HepG2 (cell line): Measurements from ENCODE around the gene FGGY. TPM values are rescaled to one million over a fixed set of nuclear protein-coding genes. Genes with fewer than 3 reads are reported as not detected.

Source experiments
- CCDC6 ChIP-seq: sonication (generic); formaldehyde crosslinking; IDR thresholded peaks from 2 replicates; pipeline ENCODE4 v1.8.1; 2022; ENCODE audit warnings: mild to moderate bottlenecking, missing genetic modification reagents, moderate library complexity
- PBX3 ChIP-seq: sonication (generic); formaldehyde crosslinking; IDR thresholded peaks from 2 replicates; pipeline ENCODE4 v1.8.1; 2023; ENCODE audit warnings: missing genetic modification reagents, inconsistent platforms, borderline replicate concordance
- SP5 ChIP-seq: IDR thresholded peaks from 2 replicates; pipeline ENCODE4 v1.6.1; 2016; ENCODE audit warnings: low read depth, borderline replicate concordance
- ZBTB2 ChIP-seq: sonication (generic); formaldehyde crosslinking; IDR thresholded peaks from 2 replicates; pipeline ENCODE4 v1.8.0; 2022; ENCODE audit warnings: low read depth, missing genetic modification reagents
- ZBTB43 ChIP-seq: sonication (generic); formaldehyde crosslinking; conservative IDR thresholded peaks from 2 replicates; pipeline ENCODE4 v1.4.0; 2020; ENCODE audit warnings: missing genetic modification reagents
- ZNF20 ChIP-seq: sonication (generic); formaldehyde crosslinking; IDR thresholded peaks from 2 replicates; pipeline ENCODE4 v1.4.0; 2020; ENCODE audit warnings: mild to moderate bottlenecking, moderate library complexity, missing genetic modification reagents
- polyA plus RNA-seq, 8 experiments: library from polyadenylated mRNA; depleted of rRNA in 3 of 8; stranded (reverse) in 7 of 8; unstranded in 1 of 8; fragments of >200 nt; fragmentation: Illumina TruSeq in 4 of 8; extraction: Trizol in 4 of 8; gene quantifications; 2 replicates each; pipeline versions ENCODE4 v1.2.1 to v1.2.3, GENCODE V29; 2011 to 2016; ENCODE audit warnings: low read depth in 4 of 8, missing spikeins in 1 of 8, mixed read lengths in 1 of 8; ENCODE audit not compliant: insufficient read depth in 1 of 8
- total RNA-seq, 5 experiments: library from RNA; depleted of rRNA; stranded (reverse); fragments of >200 nt; fragmentation: Illumina TruSeq; extraction: Trizol; gene quantifications; 2 replicates each; pipeline ENCODE4 v1.2.3, GENCODE V29; 2016; ENCODE audit warnings: low read depth in 1 of 5
- TF ChIP-seq, protein P1 (sequence below): sonication (generic); formaldehyde crosslinking; IDR thresholded peaks from 2 replicates; pipeline ENCODE4 v1.4.0; 2020; ENCODE audit warnings: missing genetic modification reagents
- TF ChIP-seq, protein P2 (sequence below): IDR thresholded peaks from 2 replicates; pipeline ENCODE4 v1.6.1; 2016; ENCODE audit warnings: low read depth, missing genetic modification reagents, missing compliant biosample characterization
- TF ChIP-seq, protein P3 (sequence below): sonication (generic); formaldehyde crosslinking; IDR thresholded peaks from 2 replicates; pipeline ENCODE4 v1.4.0; 2020; ENCODE audit warnings: missing genetic modification reagents, borderline replicate concordance

Gene FGGY
- total and polyA plus RNA-seq, 2 of the 13 experiments (the other 11 are each of a cell fraction or from before 2014, with no cell fraction given), result 15.7 to 27.5 TPM

DNA sequence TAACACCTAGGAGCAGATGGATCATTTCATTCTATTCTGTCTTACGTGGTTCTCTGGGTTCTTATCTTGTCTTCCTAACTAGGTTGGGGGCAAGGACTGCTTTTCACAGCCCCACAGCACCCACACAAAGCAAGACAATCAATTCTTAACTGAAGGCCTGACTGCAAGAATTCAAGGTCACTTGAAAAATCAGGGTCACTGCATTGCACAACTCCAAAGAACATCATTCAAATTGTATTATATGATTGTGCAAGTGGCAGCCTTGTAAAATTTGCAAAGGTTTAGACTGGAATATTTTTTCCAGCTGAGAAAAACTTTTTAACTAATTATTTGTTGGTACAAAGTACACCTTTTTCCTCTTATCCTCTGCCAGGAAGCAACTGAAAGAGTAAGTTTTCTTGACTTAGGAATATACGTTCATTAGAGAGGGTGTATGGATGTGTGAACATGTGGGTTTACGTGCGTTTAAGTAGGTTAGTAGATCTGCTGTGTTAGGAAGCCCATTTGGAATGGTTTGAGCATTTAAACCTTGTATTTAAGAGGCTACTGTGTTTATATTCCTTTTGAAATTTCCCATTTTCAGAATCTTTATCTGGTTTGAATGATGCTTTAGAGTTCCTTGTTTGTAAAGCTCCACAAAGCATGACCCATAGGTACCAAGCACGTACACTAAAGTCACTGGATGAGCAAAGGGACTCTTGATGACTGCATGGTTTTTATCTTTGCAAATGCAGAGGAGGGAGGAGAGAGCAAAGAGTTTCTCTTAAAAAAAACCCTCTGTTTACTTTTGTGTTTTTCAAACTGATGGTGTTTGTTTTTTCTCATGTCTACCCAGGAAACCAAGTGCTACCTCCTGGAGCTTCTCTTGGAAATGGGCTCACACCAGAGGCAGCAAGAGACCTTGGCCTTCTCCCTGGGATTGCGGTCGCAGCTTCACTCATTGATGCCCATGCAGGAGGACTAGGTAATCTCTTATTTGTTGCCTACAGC is 214.9 kb downstream of the FGGY start (continued):
- no peak for TF ChIP-seq ZBTB2
- TF ChIP-seq ZBTB43 (CRISPR knock-in tag), result 0 out of 2 replicates have a peak, but pooled peaks have one; percentile 33
- peak; percentile 29; the same call in 1 of the 2 replicates for TF ChIP-seq SP5
- TF ChIP-seq ZNF20 (CRISPR knock-in tag), result no peak
- TF ChIP-seq, protein P1, sequence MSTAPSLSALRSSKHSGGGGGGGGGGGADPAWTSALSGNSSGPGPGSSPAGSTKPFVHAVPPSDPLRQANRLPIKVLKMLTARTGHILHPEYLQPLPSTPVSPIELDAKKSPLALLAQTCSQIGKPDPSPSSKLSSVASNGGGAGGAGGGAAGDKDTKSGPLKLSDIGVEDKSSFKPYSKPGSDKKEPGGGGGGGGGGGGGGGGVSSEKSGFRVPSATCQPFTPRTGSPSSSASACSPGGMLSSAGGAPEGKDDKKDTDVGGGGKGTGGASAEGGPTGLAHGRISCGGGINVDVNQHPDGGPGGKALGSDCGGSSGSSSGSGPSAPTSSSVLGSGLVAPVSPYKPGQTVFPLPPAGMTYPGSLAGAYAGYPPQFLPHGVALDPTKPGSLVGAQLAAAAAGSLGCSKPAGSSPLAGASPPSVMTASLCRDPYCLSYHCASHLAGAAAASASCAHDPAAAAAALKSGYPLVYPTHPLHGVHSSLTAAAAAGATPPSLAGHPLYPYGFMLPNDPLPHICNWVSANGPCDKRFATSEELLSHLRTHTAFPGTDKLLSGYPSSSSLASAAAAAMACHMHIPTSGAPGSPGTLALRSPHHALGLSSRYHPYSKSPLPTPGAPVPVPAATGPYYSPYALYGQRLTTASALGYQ (CRISPR knock-in tag), result peak; percentile 79
- TF ChIP-seq, protein P2, sequence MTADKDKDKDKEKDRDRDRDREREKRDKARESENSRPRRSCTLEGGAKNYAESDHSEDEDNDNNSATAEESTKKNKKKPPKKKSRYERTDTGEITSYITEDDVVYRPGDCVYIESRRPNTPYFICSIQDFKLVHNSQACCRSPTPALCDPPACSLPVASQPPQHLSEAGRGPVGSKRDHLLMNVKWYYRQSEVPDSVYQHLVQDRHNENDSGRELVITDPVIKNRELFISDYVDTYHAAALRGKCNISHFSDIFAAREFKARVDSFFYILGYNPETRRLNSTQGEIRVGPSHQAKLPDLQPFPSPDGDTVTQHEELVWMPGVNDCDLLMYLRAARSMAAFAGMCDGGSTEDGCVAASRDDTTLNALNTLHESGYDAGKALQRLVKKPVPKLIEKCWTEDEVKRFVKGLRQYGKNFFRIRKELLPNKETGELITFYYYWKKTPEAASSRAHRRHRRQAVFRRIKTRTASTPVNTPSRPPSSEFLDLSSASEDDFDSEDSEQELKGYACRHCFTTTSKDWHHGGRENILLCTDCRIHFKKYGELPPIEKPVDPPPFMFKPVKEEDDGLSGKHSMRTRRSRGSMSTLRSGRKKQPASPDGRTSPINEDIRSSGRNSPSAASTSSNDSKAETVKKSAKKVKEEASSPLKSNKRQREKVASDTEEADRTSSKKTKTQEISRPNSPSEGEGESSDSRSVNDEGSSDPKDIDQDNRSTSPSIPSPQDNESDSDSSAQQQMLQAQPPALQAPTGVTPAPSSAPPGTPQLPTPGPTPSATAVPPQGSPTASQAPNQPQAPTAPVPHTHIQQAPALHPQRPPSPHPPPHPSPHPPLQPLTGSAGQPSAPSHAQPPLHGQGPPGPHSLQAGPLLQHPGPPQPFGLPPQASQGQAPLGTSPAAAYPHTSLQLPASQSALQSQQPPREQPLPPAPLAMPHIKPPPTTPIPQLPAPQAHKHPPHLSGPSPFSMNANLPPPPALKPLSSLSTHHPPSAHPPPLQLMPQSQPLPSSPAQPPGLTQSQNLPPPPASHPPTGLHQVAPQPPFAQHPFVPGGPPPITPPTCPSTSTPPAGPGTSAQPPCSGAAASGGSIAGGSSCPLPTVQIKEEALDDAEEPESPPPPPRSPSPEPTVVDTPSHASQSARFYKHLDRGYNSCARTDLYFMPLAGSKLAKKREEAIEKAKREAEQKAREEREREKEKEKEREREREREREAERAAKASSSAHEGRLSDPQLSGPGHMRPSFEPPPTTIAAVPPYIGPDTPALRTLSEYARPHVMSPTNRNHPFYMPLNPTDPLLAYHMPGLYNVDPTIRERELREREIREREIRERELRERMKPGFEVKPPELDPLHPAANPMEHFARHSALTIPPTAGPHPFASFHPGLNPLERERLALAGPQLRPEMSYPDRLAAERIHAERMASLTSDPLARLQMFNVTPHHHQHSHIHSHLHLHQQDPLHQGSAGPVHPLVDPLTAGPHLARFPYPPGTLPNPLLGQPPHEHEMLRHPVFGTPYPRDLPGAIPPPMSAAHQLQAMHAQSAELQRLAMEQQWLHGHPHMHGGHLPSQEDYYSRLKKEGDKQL, result 0 out of 2 replicates have a peak, but pooled peaks have one; percentile 62
- TF ChIP-seq CCDC6 (CRISPR knock-in tag), result no peak
- TF ChIP-seq PBX3 (CRISPR knock-in tag), result no peak
- TF ChIP-seq, protein P3, sequence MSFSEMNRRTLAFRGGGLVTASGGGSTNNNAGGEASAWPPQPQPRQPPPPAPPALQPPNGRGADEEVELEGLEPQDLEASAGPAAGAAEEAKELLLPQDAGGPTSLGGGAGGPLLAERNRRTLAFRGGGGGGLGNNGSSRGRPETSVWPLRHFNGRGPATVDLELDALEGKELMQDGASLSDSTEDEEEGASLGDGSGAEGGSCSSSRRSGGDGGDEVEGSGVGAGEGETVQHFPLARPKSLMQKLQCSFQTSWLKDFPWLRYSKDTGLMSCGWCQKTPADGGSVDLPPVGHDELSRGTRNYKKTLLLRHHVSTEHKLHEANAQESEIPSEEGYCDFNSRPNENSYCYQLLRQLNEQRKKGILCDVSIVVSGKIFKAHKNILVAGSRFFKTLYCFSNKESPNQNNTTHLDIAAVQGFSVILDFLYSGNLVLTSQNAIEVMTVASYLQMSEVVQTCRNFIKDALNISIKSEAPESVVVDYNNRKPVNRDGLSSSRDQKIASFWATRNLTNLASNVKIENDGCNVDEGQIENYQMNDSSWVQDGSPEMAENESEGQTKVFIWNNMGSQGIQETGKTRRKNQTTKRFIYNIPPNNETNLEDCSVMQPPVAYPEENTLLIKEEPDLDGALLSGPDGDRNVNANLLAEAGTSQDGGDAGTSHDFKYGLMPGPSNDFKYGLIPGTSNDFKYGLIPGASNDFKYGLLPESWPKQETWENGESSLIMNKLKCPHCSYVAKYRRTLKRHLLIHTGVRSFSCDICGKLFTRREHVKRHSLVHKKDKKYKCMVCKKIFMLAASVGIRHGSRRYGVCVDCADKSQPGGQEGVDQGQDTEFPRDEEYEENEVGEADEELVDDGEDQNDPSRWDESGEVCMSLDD (CRISPR knock-in tag), result peak; percentile 89
